Esophagus squamous epithelium (tissue), 5 donors: ENCODE data around the gene ZFY. TPM values are rescaled to one million over a fixed set of nuclear protein-coding genes. Genes with fewer than 3 reads are reported as not detected.

Experiments
- DNase-seq: peaks from one replicate; lab custom pipeline; 2025; lab: John Stamatoyannopoulos, UW
- H3K27ac ChIP-seq, 4 donors: fragments of 200-600 bp; sonication (generic); one replicate each; pipeline ENCODE4 v1.5.1; 2016 to 2019; ENCODE audit warnings: mild to moderate bottlenecking in 1 of 4
- H3K27me3 ChIP-seq, 4 donors: fragments of 200-600 bp; sonication (generic); 1 replicate in 3 of 4; 2 replicates in 1 of 4; pipeline versions ENCODE4 v1.5.1 to v1.6.0; 2017 to 2021; ENCODE audit warnings: antibody characterized with exemption in 1 of 4
- H3K36me3 ChIP-seq, 3 donors: fragments of 200-600 bp; sonication (generic); one replicate each; pipeline ENCODE4 v1.5.1; 2016 to 2019
- H3K4me1 ChIP-seq, 3 donors: fragments of 200-600 bp; sonication (generic); one replicate each; pipeline ENCODE4 v1.5.1; 2017 to 2019
- H3K4me3 ChIP-seq, 4 donors: fragments of 200-600 bp; sonication (generic); 1 replicate in 3 of 4; 2 replicates in 1 of 4; pipeline ENCODE4 v1.5.1; 2016 to 2019; ENCODE audit warnings: mild to moderate bottlenecking in 2 of 4, moderate library complexity in 1 of 4
- H3K9me3 ChIP-seq, 3 donors: fragments of 200-600 bp; sonication (generic); one replicate each; pipeline ENCODE4 v1.5.1; 2016 to 2019
- CTCF ChIP-seq, 6 experiments: fragments of 450-650 bp in 4 of 6; fragments of 200-600 bp in 2 of 6; sonication (generic) in 2 of 6; IDR thresholded peaks; one replicate each; pipeline ENCODE4 v1.5.1; 2016 to 2019; ENCODE audit warnings: antibody characterized with exemption in 6 of 6, mild to moderate bottlenecking in 4 of 6, moderate library complexity in 4 of 6
- POLR2A ChIP-seq, 4 donors: fragments of 450-650 bp; IDR thresholded peaks; one replicate each; pipeline ENCODE4 v1.6.1; 2017; ENCODE audit warnings: antibody characterized with exemption in 4 of 4, mild to moderate bottlenecking in 4 of 4, moderate library complexity in 3 of 4
- WGBS, 2 donors: methylation state at CpG; one replicate each; pipeline ENCODE4 v1.1.5; 2018; 5-methylcytosine and 5-hydroxymethylcytosine counted together
- intact Hi-C: fragments of 100-400 bp; cut with DNase I; formaldehyde crosslinking; loops from one replicate; pipeline ENCODE4 v1.15.0; 2022
- total RNA-seq, 4 donors: library from RNA; depleted of rRNA; stranded (reverse); fragments of >200 nt; gene quantifications; one replicate each; pipeline ENCODE4 v1.1.0, GENCODE V29; 2016
- donor health status: DM: yes; HTN: yes; CAD: no.

The ZFY gene
- total RNA-seq = 10 to 100 TPM in 1 of 4 donors, 1 to 10 TPM in 1, not detected in 2; 8.4 to 19.1 TPM

- intact Hi-C loops = no loop called here
- Histone ChIP-seq H3K27me3 (no peaks in the 10 kb centered on the region), H3K4me1 (peaks cover 0 to 53% (median 0%) of the 10 kb centered on the region in 3 donors), H3K27ac (peak within 1 kb of the TSS in 2 of 4 donors; percentile 97 to 98), H3K9me3 (no peaks in the 10 kb centered on the region), H3K36me3 (no peaks in the 10 kb centered on the region), H3K4me3 (peak within 1 kb of the TSS in 2 of 4 donors; percentile 58 to 66)
- TF ChIP-seq CTCF (IDR thresholded peaks at IDR 0.05) (no peak), POLR2A (IDR thresholded peaks at IDR 0.05) (no peak)
- DNase-seq = no peak
- WGBS, 2 donors = 0% methylated on average over 3 of the region's 91 CpGs; no CpG with 5 or more reads in 1 of the 2 donors
Observed at GRCh38 chrY:2934861-2935715, at the start of gene ZFY. TSS of gene ZFY (plus strand) at chrY:2935381. CDS start at chrY:2953937, 18,556 bp downstream.

GRCh38 chrY:2885880-2886279 is 49.3 kb upstream of the ZFY start:
- TF ChIP-seq CTCF (IDR thresholded peaks at IDR 0.05) (no peak), POLR2A (IDR thresholded peaks at IDR 0.05) (no peak)
- no peak for DNase-seq
- H3K9me3 ChIP-seq = no peaks in the 10 kb centered on the region
- no peaks in the 10 kb centered on the region for H3K36me3 ChIP-seq
- H3K4me1 ChIP-seq = no peaks in the 10 kb centered on the region
- no peak overlapping the region for H3K27ac ChIP-seq
- intact Hi-C loops = no loop called here
- 65% methylated on average over 2 of the region's 3 CpGs; no CpG with 5 or more reads in 1 of the 2 donors for WGBS, 2 donors
- no peak overlapping the region for H3K4me3 ChIP-seq
- H3K27me3 ChIP-seq = no peaks in the 10 kb centered on the region

GRCh38 chrY:2887386-2887785 is 47.8 kb upstream of the ZFY start:
- H3K9me3 ChIP-seq = no peaks in the 10 kb centered on the region
- H3K36me3 ChIP-seq = no peaks in the 10 kb centered on the region
- intact Hi-C loops = no loop called here
- DNase-seq = no peak
- H3K4me3 ChIP-seq = no peak overlapping the region
- no peak overlapping the region for H3K27ac ChIP-seq
- TF ChIP-seq CTCF (IDR thresholded peaks at IDR 0.05) (no peak), POLR2A (IDR thresholded peaks at IDR 0.05) (no peak)
- no peaks in the 10 kb centered on the region for H3K27me3 ChIP-seq
- WGBS, 2 donors = 0% methylated on average over 1 of the region's 5 CpGs; no CpG with 5 or more reads in 1 of the 2 donors
- H3K4me1 ChIP-seq = no peaks in the 10 kb centered on the region

DNA sequence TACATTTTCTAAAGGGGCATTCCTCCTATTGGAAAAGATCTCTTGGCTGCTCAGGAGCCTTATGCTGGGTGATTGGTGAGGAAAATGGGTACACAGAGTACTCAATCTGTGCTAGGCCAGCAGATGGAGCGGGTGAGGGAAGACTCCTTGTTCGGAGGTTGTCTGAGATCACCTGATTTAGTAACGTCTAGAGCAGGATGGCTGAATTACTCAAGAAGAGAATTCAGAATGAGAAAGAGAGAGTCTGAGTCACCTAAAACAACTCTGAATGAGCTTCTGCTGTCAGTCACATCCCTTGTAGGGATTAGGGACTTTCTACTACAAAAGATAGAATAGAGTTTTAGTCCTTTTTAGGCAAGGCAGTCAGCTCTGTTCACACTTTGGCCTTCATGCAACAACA is 47.2 kb upstream of the ZFY start:
- no peak overlapping the region for H3K27ac ChIP-seq
- H3K4me3 ChIP-seq = no peak overlapping the region
- no peaks in the 10 kb centered on the region for H3K9me3 ChIP-seq
- intact Hi-C loops = no loop called here
- no peak for DNase-seq
- WGBS, 2 donors = 34% methylated on average over 2 of the region's 3 CpGs; no CpG with 5 or more reads in 1 of the 2 donors
- no peaks in the 10 kb centered on the region for H3K36me3 ChIP-seq
- TF ChIP-seq POLR2A (IDR thresholded peaks at IDR 0.05) (no peak), CTCF (IDR thresholded peaks at IDR 0.05) (no peak)
- H3K4me1 ChIP-seq = no peaks in the 10 kb centered on the region
- no peaks in the 10 kb centered on the region for H3K27me3 ChIP-seq

- Histone ChIP-seq H3K27me3 (no peaks in the 10 kb centered on the region), H3K36me3 (no peaks in the 10 kb centered on the region), H3K4me3 (no peak overlapping the region), H3K4me1 (no peaks in the 10 kb centered on the region), H3K9me3 (no peaks in the 10 kb centered on the region), H3K27ac (no peak overlapping the region)
- intact Hi-C loops = no loop called here
- no peak for DNase-seq
- WGBS, 2 donors = 93% methylated on average over 1 of the region's 1 CpG; no CpG with 5 or more reads in 1 of the 2 donors
- no peak for TF ChIP-seq CTCF (IDR thresholded peaks at IDR 0.05)
- TF ChIP-seq POLR2A (IDR thresholded peaks at IDR 0.05) = no peak
Observed at GRCh38 chrY:2893471-2893870, 41.7 kb upstream of the ZFY start.
